ENCODE data around the gene RASIP1. TPM values are rescaled to one million over a fixed set of nuclear protein-coding genes. Genes with fewer than 3 reads are reported as not detected.
A peak's percentile ranks its signal among the peaks of the same experiment; 100 is the strongest.
"Not testable (repeated sequence)": the region's sequence is repeated elsewhere in the genome, so short reads cannot be mapped to it uniquely, and the experiment has no call there.

The RASIP1 gene
- total and polyA plus RNA-seq, 10 donors = 15.1 to 78.1 (median 40.9) TPM

- Histone ChIP-seq H3K27ac (peak overlapping the region in 3 of 8 donors; percentile 18 to 32 (median 21)), H3K4me3 (peak overlapping the region in 2 of 8 donors; percentile 19 to 42), H3K4me1 (peaks cover 0 to 8% (median 0%) of the 10 kb centered on the region in 6 donors), H3K9me3 (no peaks in the 10 kb centered on the region), H3K27me3 (replicated peaks in 1 of 7) (no peaks in the 10 kb centered on the region), H3K36me3 (no peaks in the 10 kb centered on the region)
- 43 to 78% (median 59%) methylated on average over 11 of the region's 11 CpGs for WGBS, 5 donors
- intact Hi-C loops (cut with DNase I; ENCODE audit: low total_unique reads) = no loop called here
- no peak for DNase-seq
- TF ChIP-seq POLR2AphosphoS5 (IDR thresholded peaks at IDR 0.05) (peak in 2 of 3 donors; percentile 32 to 35), CTCF (IDR thresholded peaks at IDR 0.05 in 8 of 11, conservative IDR thresholded peaks at IDR 0.05 in 3 of 11) (no peak)
Observed at GRCh38 chr19:48683349-48683748, 57.1 kb downstream of the RASIP1 start.

GRCh38 chr19:48681127-48681470, 59.3 kb downstream of the RASIP1 start:
- 58 to 71% (median 69%) methylated on average over 6 to 7 of the region's 7 CpGs for WGBS, 5 donors
- Histone ChIP-seq H3K36me3 (no peaks in the 10 kb centered on the region), H3K27me3 (replicated peaks in 1 of 7) (no peaks in the 10 kb centered on the region), H3K4me3 (no peak overlapping the region), H3K27ac (no peak overlapping the region), H3K9me3 (no peaks in the 10 kb centered on the region), H3K4me1 (peaks cover 0 to under 1% (median 0%) of the 10 kb centered on the region in 6 donors)
- TF ChIP-seq CTCF (IDR thresholded peaks at IDR 0.05 in 8 of 11, conservative IDR thresholded peaks at IDR 0.05 in 3 of 11) (no peak), POLR2AphosphoS5 (IDR thresholded peaks at IDR 0.05) (no peak), POLR2A (IDR thresholded peaks at IDR 0.05) (no peak)
- DNase-seq = no peak
- intact Hi-C loops (cut with DNase I; ENCODE audit: low total_unique reads) = no loop called here

- WGBS, 5 donors = 84 to 92% (median 88%) methylated on average over 26 to 45 of the region's 45 CpGs
- intact Hi-C loops (cut with DNase I; ENCODE audit: low total_unique reads) = no loop called here
- DNase-seq = no peak
- Histone ChIP-seq H3K27me3 (replicated peaks in 1 of 7) (no peaks in the 10 kb centered on the region), H3K27ac (no peak overlapping the region), H3K4me1 (peaks cover 1 to 5% (median 3%) of the 10 kb centered on the region in 6 donors), H3K9me3 (no peaks in the 10 kb centered on the region), H3K36me3 (no peaks in the 10 kb centered on the region), H3K4me3 (no peak overlapping the region)
- TF ChIP-seq POLR2AphosphoS5 (IDR thresholded peaks at IDR 0.05) = peak in 1 of 3 donors; percentile 15
- TF ChIP-seq POLR2A (IDR thresholded peaks at IDR 0.05) = no peak
- TF ChIP-seq CTCF (IDR thresholded peaks at IDR 0.05 in 8 of 11, conservative IDR thresholded peaks at IDR 0.05 in 3 of 11) = no peak
Observed at GRCh38 chr19:48680436-48681126, 59.8 kb downstream of the RASIP1 start.

- H3K4me3 ChIP-seq; DNase-seq; H3K27me3 ChIP-seq (replicated peaks in 1 of 7); H3K27ac ChIP-seq; H3K9me3 ChIP-seq; H3K36me3 ChIP-seq; intact Hi-C loops (cut with DNase I; ENCODE audit: low total_unique reads): not testable (repeated sequence)
- peaks cover 7 to 11% (median 8%) of the 10 kb centered on the region in 6 donors for H3K4me1 ChIP-seq
- 91 to 95% (median 93%) methylated on average over 12 to 18 of the region's 19 CpGs for WGBS, 5 donors
Observed at GRCh38 chr19:48680006-48680405, 60.4 kb downstream of the RASIP1 start.

Measured in spleen (tissue), 11 donors.